Ovary (tissue), 9 donors: ENCODE measurements around the gene RPTOR. TPM values are rescaled to one million over a fixed set of nuclear protein-coding genes. Genes with fewer than 3 reads are reported as not detected.

ENCODE experiments used
- DNase-seq, 5 donors: peaks; one replicate each; pipeline ENCODE4 v3.0.0-alpha.2; 2019 to 2020
- H3K27ac ChIP-seq, 2 donors: fragments of 200-600 bp; one replicate each; pipeline versions ENCODE4 v1.5.1 to v1.8.0; 2019 to 2022
- H3K27me3 ChIP-seq: fragments of 200-600 bp; one replicate; pipeline ENCODE4 v1.8.0; 2022
- H3K36me3 ChIP-seq: fragments of 200-600 bp; sonication (generic); one replicate; pipeline ENCODE4 v1.5.1; 2019
- H3K4me1 ChIP-seq: one replicate; pipeline ENCODE4 v1.8.1; 2013; ENCODE audit warnings: mild to moderate bottlenecking, moderate library complexity; ENCODE audit not compliant: insufficient read depth
- H3K4me3 ChIP-seq: fragments of 200-600 bp; sonication (generic); one replicate; pipeline ENCODE4 v1.5.1; 2017
- H3K9me3 ChIP-seq, 2 donors: fragments of 200-600 bp in 1 of 2; sonication (generic) in 1 of 2; one replicate each; pipeline versions ENCODE4 v1.5.1 to v1.8.1; 2013 to 2019; ENCODE audit warnings: mild to moderate bottlenecking in 1 of 2, moderate library complexity in 1 of 2
- CTCF ChIP-seq, 3 donors: fragments of 450-650 bp in 2 of 3; fragments of 200-600 bp in 1 of 3; IDR thresholded peaks; one replicate each; pipeline versions ENCODE4 v1.5.1 to v1.8.0; 2016 to 2022; ENCODE audit warnings: antibody characterized with exemption in 3 of 3, mild to moderate bottlenecking in 1 of 3
- EP300 ChIP-seq: sonication (generic); formaldehyde crosslinking; IDR thresholded peaks from one replicate; pipeline ENCODE4 v1.6.1; 2017; ENCODE audit warnings: antibody characterized with exemption
- POLR2A ChIP-seq: fragments of 450-650 bp; IDR thresholded peaks from one replicate; pipeline ENCODE4 v1.6.1; 2017; ENCODE audit warnings: antibody characterized with exemption, mild to moderate bottlenecking, moderate library complexity
- WGBS, 3 donors: extraction: QIAGEN DNeasy Blood & Tissue Kit in 1 of 3; methylation state at CpG; one replicate each; pipeline versions ENCODE4 v1.1.5 to v1.1.7; 2013 to 2017; 5-methylcytosine and 5-hydroxymethylcytosine counted together
- intact Hi-C, 4 donors: fragments of 100-400 bp; cut with DNase I; formaldehyde crosslinking; loops; one replicate each; pipeline versions ENCODE4 v1.11.0 to v1.15.1; 2022 to 2023
- polyA plus RNA-seq, 2 donors: library from polyadenylated mRNA; stranded (reverse); fragments of 200-250 nt in 1 of 2; fragments of 350-450 nt in 1 of 2; fragmentation: Illumina TruSeq in 1 of 2; extraction: RNeasy Lipid Tissue Mini Kit (QIAGEN cat#74804) in 1 of 2; gene quantifications; one replicate each; pipeline ENCODE4 v1.2.3, GENCODE V29; 2013 to 2014
- total RNA-seq, 7 donors: library from RNA; depleted of rRNA in 2 of 7; stranded (reverse); fragments of >200 nt in 2 of 7; fragmentation: NEBNext Ultra II Directional in 3 of 7; extraction: Animal tissue kit (Norgen Biotek cat#: 25700) in 3 of 7; gene quantifications; one replicate each; pipeline versions ENCODE4 v1.1.0 to v1.2.4, GENCODE V29; 2016 to 2023
- donor health status: DM: no; HTN: no; CAD: no; lungs with moderate emphysema.
- donor health status: DM: no; HTN: no; CAD: no.
- donor health status: Bipolar disorder and iron deficiency.
- donor health status: DM: yes; HTN: yes; CAD: no.
- donor health status: DM: no; HTN: no; CAD: no.
- donor health status: DM: yes; HTN: yes; CAD: no.

Gene RPTOR
- total and polyA plus RNA-seq, 9 donors = 11.1 to 41.9 (median 27.9) TPM

GRCh38 chr17:80881306-80881705 lies 336.7 kb downstream of the RPTOR start:
- Histone ChIP-seq H3K4me3 (no peak overlapping the region), H3K36me3 (no peaks in the 10 kb centered on the region), H3K27me3 (no peaks in the 10 kb centered on the region), H3K27ac (no peak overlapping the region), H3K9me3 (no peaks in the 10 kb centered on the region), H3K4me1 (no peaks in the 10 kb centered on the region)
- DNase-seq = peak in 1 of 5 donors; percentile 13
- TF ChIP-seq POLR2A (no peak), CTCF (IDR thresholded peaks at IDR 0.05) (no peak), EP300 (no peak)
- 87 to 90% (median 89%) methylated on average over 13 of the region's 13 CpGs for WGBS, 3 donors
- intact Hi-C loops = no loop called here

- peak in 2 of 5 donors; percentile 9 to 16 for DNase-seq
- H3K27ac ChIP-seq = no peak overlapping the region
- TF ChIP-seq CTCF (IDR thresholded peaks at IDR 0.05) (no peak), POLR2A (no peak), EP300 (no peak)
- no peak overlapping the region for H3K4me3 ChIP-seq
- intact Hi-C loops = no loop called here
- no peaks in the 10 kb centered on the region for H3K36me3 ChIP-seq
- H3K27me3 ChIP-seq = no peaks in the 10 kb centered on the region
- WGBS, 3 donors = 89 to 93% (median 91%) methylated on average over 19 of the region's 19 CpGs
- H3K9me3 ChIP-seq = no peaks in the 10 kb centered on the region
- no peaks in the 10 kb centered on the region for H3K4me1 ChIP-seq
Observed at GRCh38 chr17:80882323-80882722, 337.7 kb downstream of the RPTOR start.

GRCh38 chr17:80882926-80883685 lies 338.5 kb downstream of the RPTOR start:
- no peak overlapping the region for H3K4me3 ChIP-seq
- no peaks in the 10 kb centered on the region for H3K9me3 ChIP-seq
- DNase-seq = peak in 2 of 5 donors; percentile 9 to 23
- no peaks in the 10 kb centered on the region for H3K36me3 ChIP-seq
- H3K4me1 ChIP-seq = no peaks in the 10 kb centered on the region
- intact Hi-C loops = no loop called here
- 91 to 93% (median 92%) methylated on average over 24 of the region's 24 CpGs for WGBS, 3 donors
- H3K27me3 ChIP-seq = no peaks in the 10 kb centered on the region
- H3K27ac ChIP-seq = no peak overlapping the region
- TF ChIP-seq POLR2A (no peak), EP300 (no peak), CTCF (IDR thresholded peaks at IDR 0.05) (no peak)

GRCh38 chr17:80883831-80884735 lies 339.4 kb downstream of the RPTOR start:
- intact Hi-C loops = no loop called here
- 93 to 94% (median 93%) methylated on average over 40 to 42 of the region's 42 CpGs for WGBS, 3 donors

More at GRCh38 chr17:80883831-80884735, 339.4 kb downstream of the RPTOR start:
- Histone ChIP-seq H3K4me1 (no peaks in the 10 kb centered on the region), H3K4me3 (no peak overlapping the region), H3K36me3 (no peaks in the 10 kb centered on the region), H3K9me3 (no peaks in the 10 kb centered on the region), H3K27ac (no peak overlapping the region), H3K27me3 (no peaks in the 10 kb centered on the region)
- TF ChIP-seq CTCF (IDR thresholded peaks at IDR 0.05) = no peak
- TF ChIP-seq POLR2A = no peak
- TF ChIP-seq EP300 = no peak
- DNase-seq = peak in 1 of 5 donors; percentile 30
